Activated naive CD4-positive, alpha-beta T cell treated with anti-CD3 and anti-CD28 coated beads, Interleukin-2, amount 10 ng/mL, durations not matched to agents 7 days and 5 days (primary cell): ENCODE measurements around the gene AQP2.
"Not testable (repeated sequence)": the region's sequence is repeated elsewhere in the genome, so short reads cannot be mapped to it uniquely, and the experiment has no call there.

Experiments used
- CTCF ChIA-PET: fragments of 350-600 bp; sonication (Branson Sonifier 250); formaldehyde crosslinking; loops from one replicate; lab custom pipeline; 2021; ENCODE audit warnings: antibody characterized with exemption; lab: Charles Lee
- DNase-seq: peaks from one replicate; pipeline ENCODE4 v3.0.0-alpha.2; 2020
- H3K27ac Mint-ChIP-seq: one replicate; pipeline ENCODE4 v1.8.0; 2021; ENCODE audit warnings: mild to moderate bottlenecking, moderate library complexity, mixed read lengths
- H3K27me3 Mint-ChIP-seq: one replicate; pipeline ENCODE4 v1.8.0; 2021; ENCODE audit warnings: mild to moderate bottlenecking, mixed read lengths
- H3K36me3 Mint-ChIP-seq: one replicate; pipeline ENCODE4 v1.8.0; 2021; ENCODE audit warnings: mixed read lengths
- H3K4me1 Mint-ChIP-seq: one replicate; pipeline ENCODE4 v1.8.0; 2021; ENCODE audit warnings: mixed read lengths
- H3K4me3 Mint-ChIP-seq: one replicate; pipeline ENCODE4 v1.8.0; 2021; ENCODE audit warnings: mild to moderate bottlenecking, moderate library complexity, mixed read lengths
- H3K9me3 Mint-ChIP-seq: one replicate; pipeline ENCODE4 v1.8.0; 2021; ENCODE audit warnings: mixed read lengths

AQP2 gene

DNA sequence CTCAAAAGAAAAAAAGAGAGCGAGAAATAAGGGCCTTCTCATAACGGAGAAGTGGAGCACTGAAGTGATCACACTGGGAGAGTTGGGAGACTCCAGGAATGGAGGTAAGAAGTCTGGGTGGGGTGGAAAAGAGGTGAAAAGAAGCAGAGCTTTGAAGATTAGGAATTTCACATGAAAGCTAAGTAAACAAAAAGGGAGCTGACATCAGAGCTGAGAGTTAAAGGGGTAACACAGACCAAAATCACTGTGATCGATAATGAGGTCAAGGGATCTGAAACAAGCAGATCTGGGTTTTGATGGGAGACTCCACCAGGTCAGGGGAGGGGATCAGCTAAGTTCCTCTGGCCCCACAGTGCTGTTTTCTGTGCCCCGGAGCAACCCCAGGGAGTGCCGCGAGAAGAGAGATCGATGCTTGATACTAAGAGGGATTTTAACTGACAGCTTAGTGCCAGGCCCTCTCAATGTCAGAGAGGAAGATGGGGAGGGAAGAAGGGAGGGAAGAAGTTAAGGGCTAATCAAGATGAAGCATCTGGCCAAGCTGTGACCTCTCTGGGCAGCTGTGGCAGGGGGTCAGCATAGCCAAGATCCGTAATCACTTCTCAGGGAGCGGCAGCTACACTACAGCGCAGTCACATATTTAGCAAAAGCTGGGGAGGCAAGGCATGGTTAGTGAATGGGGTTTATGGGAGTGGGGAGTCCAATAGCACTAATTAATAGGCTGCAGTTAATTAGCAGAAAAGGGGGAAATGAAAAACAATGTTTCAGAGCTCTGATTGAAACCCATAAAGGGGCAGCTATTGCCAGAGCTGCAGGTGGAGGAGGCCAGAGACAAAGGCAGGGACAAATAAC, 30.2 kb downstream of the AQP2 start:
- peaks cover 5% of the 10 kb centered on the region for H3K36me3 Mint-ChIP-seq
- H3K9me3 Mint-ChIP-seq, result no peaks in the 10 kb centered on the region
- no peak overlapping the region for H3K27ac Mint-ChIP-seq

DNA sequence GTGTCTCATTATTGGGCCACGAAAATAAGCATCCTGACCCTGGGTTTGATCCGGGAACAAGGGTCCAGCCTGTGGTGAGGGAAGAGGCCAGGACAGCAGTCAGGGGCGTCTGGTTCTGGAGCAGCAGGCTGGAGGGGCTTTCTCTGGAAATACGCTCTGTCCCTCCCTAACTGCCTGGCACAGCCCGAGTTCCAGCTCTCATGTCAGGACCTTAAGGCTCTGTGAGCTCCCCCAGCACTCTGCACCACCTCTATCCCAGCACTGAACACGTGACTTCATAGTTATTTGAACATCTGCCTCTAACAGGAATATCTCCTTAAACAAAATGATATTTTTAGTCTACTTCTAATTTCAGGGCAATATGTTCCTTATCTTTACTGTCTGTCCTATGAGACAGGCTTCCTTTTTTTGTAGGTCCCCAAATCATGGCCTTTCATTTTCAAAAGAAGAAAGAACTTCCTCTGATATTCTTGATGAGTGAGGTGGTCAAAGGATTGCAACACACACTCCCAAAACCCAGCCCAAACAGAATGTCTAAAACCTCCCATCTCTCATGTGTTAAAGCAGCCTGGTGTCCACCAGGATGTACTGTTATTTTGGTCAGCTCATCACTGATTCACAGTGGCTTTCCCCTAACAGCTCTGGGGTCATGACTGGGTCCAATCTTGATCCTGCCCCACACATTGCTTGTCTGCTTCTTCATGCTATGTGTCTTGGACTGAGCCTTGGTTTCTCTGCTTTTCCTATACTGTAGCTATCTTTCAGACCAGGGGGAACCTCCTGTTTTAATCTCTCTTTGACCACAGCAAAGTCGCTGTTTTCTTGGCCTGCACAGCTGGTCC, 31.9 kb downstream of the AQP2 start:
- no peaks in the 10 kb centered on the region for H3K4me1 Mint-ChIP-seq
- H3K27ac Mint-ChIP-seq, result no peak overlapping the region
- DNase-seq, result no peak
- H3K9me3 Mint-ChIP-seq, result no peaks in the 10 kb centered on the region
- H3K36me3 Mint-ChIP-seq, result peaks cover 12% of the 10 kb centered on the region
- no peaks in the 10 kb centered on the region for H3K27me3 Mint-ChIP-seq
- no peak overlapping the region for H3K4me3 Mint-ChIP-seq
- CTCF ChIA-PET, result interaction anchor here (0.6 to 6.9 kb wide), 4 partner anchors 9 to 73 kb away, joined by 3 to 67 read pairs (median 4); no protein-coding TSS in a partner anchor

More for the DNA sequence above, 30.2 kb downstream of the AQP2 start:
- H3K27me3 Mint-ChIP-seq, result no peaks in the 10 kb centered on the region
- DNase-seq, result peak; percentile 11
- no peaks in the 10 kb centered on the region for H3K4me1 Mint-ChIP-seq
- no peak overlapping the region for H3K4me3 Mint-ChIP-seq
- CTCF ChIA-PET, result interaction anchor here (0.9 to 6.9 kb wide), 5 partner anchors 13 to 87 kb away, joined by 3 to 67 read pairs (median 3); no protein-coding TSS in a partner anchor

- peaks cover 26% of the 10 kb centered on the region for H3K36me3 Mint-ChIP-seq
- CTCF ChIA-PET, result interaction anchor here (0.9 to 6.9 kb wide), 3 partner anchors 16 to 87 kb away, joined by 3 to 67 read pairs (median 3); no protein-coding TSS in a partner anchor
- no peaks in the 10 kb centered on the region for H3K9me3 Mint-ChIP-seq
- no peak for DNase-seq
- H3K27ac Mint-ChIP-seq, result no peak overlapping the region
- H3K27me3 Mint-ChIP-seq, result no peaks in the 10 kb centered on the region
- no peaks in the 10 kb centered on the region for H3K4me1 Mint-ChIP-seq
- H3K4me3 Mint-ChIP-seq, result no peak overlapping the region
Measured at GRCh38 chr12:49983892-49984291, 33.4 kb downstream of the AQP2 start.

- CTCF ChIA-PET, result interaction anchor here (0.9 to 6.9 kb wide), 5 partner anchors 17 to 118 kb away, joined by 3 to 67 read pairs (median 4); no protein-coding TSS in a partner anchor
- no peak overlapping the region for H3K27ac Mint-ChIP-seq
- no peaks in the 10 kb centered on the region for H3K4me1 Mint-ChIP-seq
Measured at GRCh38 chr12:49984476-49985359, 34.2 kb downstream of the AQP2 start.

DNA sequence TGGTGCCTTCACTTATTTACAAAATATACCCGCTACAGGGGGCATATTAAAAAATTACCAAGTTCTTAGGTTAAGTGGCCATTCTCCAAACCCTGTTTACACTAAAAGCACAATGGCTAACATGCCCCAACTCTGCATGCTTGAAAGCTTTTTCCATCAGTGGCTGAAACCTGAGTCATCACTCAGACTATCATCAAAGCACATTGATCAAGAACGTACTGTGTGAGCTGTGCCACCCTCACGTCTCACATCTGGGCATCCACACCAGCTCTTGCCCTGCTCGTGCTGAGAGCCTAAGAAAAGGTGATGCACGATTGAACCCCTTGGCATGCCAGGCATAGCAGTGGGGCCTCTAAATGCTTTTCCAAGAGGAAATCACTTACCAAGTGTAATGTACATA, 35.4 kb downstream of the AQP2 start:
- Mint-ChIP-seq H3K4me1 (no peaks in the 10 kb centered on the region), H3K9me3 (no peaks in the 10 kb centered on the region), H3K27me3 (no peaks in the 10 kb centered on the region), H3K4me3 (no peak overlapping the region), H3K27ac (no peak overlapping the region), H3K36me3 (peaks cover 42% of the 10 kb centered on the region)
- no peak for DNase-seq
- CTCF ChIA-PET, result interaction anchor here (0.6 to 2.1 kb wide), 4 partner anchors 19 to 120 kb away, joined by 3 to 5 read pairs (median 4); no protein-coding TSS in a partner anchor

More at GRCh38 chr12:49984476-49985359, 34.2 kb downstream of the AQP2 start:
- H3K4me3 Mint-ChIP-seq, result no peak overlapping the region
- no peaks in the 10 kb centered on the region for H3K9me3 Mint-ChIP-seq
- no peak for DNase-seq
- H3K27me3 Mint-ChIP-seq, result no peaks in the 10 kb centered on the region
- H3K36me3 Mint-ChIP-seq, result peaks cover 32% of the 10 kb centered on the region

DNA sequence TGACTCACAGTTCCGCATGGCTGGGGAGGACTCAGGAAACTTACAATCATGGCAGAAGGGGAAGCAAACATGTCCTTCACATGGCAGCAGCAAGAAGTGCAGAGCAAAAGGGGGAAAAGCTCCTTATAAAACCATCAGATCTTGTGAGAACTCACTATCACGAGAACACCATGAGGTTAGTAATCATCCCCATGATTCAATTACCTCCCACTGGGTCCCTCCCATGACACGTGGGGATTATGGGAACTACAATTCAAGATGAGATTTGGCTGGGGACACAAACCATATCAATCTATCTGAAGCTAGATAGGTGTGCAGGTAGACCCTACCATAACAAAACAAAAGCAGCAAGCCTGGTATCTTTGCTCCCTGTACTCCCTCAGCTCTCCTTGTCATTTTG, 35.9 kb downstream of the AQP2 start:
- not testable (repeated sequence) for H3K27ac Mint-ChIP-seq, H3K4me1 Mint-ChIP-seq, H3K4me3 Mint-ChIP-seq, H3K27me3 Mint-ChIP-seq, DNase-seq, H3K9me3 Mint-ChIP-seq
- peaks cover 42% of the 10 kb centered on the region for H3K36me3 Mint-ChIP-seq
- CTCF ChIA-PET, result interaction anchor here (0.8 to 2.1 kb wide), 4 partner anchors 19 to 120 kb away, joined by 3 to 5 read pairs (median 4); no protein-coding TSS in a partner anchor

DNA sequence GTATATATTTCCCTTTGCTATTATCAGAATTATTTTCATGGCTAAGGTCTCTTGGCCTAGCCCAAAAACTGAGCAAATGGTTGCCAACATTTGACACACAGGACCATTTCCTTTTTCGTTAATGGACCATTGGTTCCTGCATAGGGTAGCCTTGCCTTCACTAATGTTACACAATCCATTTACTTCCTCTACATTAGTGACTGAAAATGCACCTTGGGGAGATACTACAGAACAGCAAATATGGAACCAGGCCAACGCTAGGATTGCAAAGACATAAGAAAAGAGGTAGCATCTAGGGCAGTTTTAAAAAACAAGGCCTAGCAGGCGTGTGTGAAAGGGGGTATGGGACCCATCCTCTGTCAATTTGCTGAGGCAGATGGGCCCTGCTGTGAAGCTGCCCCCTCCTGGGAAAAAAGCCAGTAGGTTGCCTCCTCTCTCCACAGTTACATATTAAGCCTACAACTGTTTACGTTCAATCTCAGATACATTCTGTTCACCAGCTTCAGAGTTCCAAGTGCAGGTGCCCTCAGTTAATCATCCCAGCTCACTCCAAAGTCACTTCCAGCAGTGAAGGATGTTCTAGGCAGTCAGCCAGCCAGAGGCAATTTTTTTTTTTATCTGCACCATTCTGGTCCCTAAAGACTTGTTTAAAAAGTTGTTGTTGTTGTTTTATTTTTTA, 37.2 kb downstream of the AQP2 start:
- DNase-seq, result no peak
- H3K27ac Mint-ChIP-seq, result no peak overlapping the region
- H3K36me3 Mint-ChIP-seq, result peaks cover 52% of the 10 kb centered on the region
- no peaks in the 10 kb centered on the region for H3K27me3 Mint-ChIP-seq
- CTCF ChIA-PET, result interaction anchor here (0.7 kb wide), 1 partner anchor 20 kb away, joined by 3 read pairs; no protein-coding TSS in a partner anchor
- no peak overlapping the region for H3K4me3 Mint-ChIP-seq
- no peaks in the 10 kb centered on the region for H3K4me1 Mint-ChIP-seq
- H3K9me3 Mint-ChIP-seq, result no peaks in the 10 kb centered on the region

GRCh38 chr12:49989400-49989799, 38.9 kb downstream of the AQP2 start:
- CTCF ChIA-PET, result interaction anchor here (0.6 to 1.8 kb wide), 3 partner anchors 22 to 508 kb away, joined by 4 to 6 read pairs (median 5); no protein-coding TSS in a partner anchor

GRCh38 chr12:49990273-49990672, 39.7 kb downstream of the AQP2 start:
- Mint-ChIP-seq H3K36me3 (peaks cover 69% of the 10 kb centered on the region), H3K9me3 (no peaks in the 10 kb centered on the region), H3K27me3 (no peaks in the 10 kb centered on the region), H3K27ac (no peak overlapping the region), H3K4me1 (no peaks in the 10 kb centered on the region), H3K4me3 (no peak overlapping the region)
- no peak for DNase-seq
- CTCF ChIA-PET, result interaction anchor here (1.4 kb wide), 2 partner anchors 35 to 80 kb away, joined by 4 to 5 read pairs; partner anchors contain the start of gene RACGAP1

More at GRCh38 chr12:49989400-49989799, 38.9 kb downstream of the AQP2 start:
- not testable (repeated sequence) for H3K4me1 Mint-ChIP-seq, DNase-seq, H3K27ac Mint-ChIP-seq, H3K27me3 Mint-ChIP-seq, H3K9me3 Mint-ChIP-seq, H3K4me3 Mint-ChIP-seq
- H3K36me3 Mint-ChIP-seq, result peaks cover 62% of the 10 kb centered on the region

- H3K36me3 Mint-ChIP-seq, result peaks cover 55% of the 10 kb centered on the region
- no peaks in the 10 kb centered on the region for H3K9me3 Mint-ChIP-seq
- H3K27ac Mint-ChIP-seq, result no peak overlapping the region
- CTCF ChIA-PET, result interaction anchor here (1.1 kb wide), 1 partner anchor 16 kb away, joined by 4 read pairs; no protein-coding TSS in a partner anchor
- DNase-seq, result no peak
- no peaks in the 10 kb centered on the region for H3K27me3 Mint-ChIP-seq
- H3K4me1 Mint-ChIP-seq, result no peaks in the 10 kb centered on the region
- no peak overlapping the region for H3K4me3 Mint-ChIP-seq
Measured at GRCh38 chr12:49998453-49998852, 47.9 kb downstream of the AQP2 start.

- no peaks in the 10 kb centered on the region for H3K27me3 Mint-ChIP-seq
- no peak for DNase-seq
- no peaks in the 10 kb centered on the region for H3K4me1 Mint-ChIP-seq
- H3K4me3 Mint-ChIP-seq, result no peak overlapping the region
- no peaks in the 10 kb centered on the region for H3K9me3 Mint-ChIP-seq
- peaks cover 64% of the 10 kb centered on the region for H3K36me3 Mint-ChIP-seq
- no peak overlapping the region for H3K27ac Mint-ChIP-seq
- CTCF ChIA-PET, result interaction anchor here (1.8 kb wide), 1 partner anchor 34 kb away, joined by 6 read pairs; no protein-coding TSS in a partner anchor
Measured at GRCh38 chr12:50003595-50003994, 53.1 kb downstream of the AQP2 start.

- no peaks in the 10 kb centered on the region for H3K4me1 Mint-ChIP-seq
- no peak overlapping the region for H3K4me3 Mint-ChIP-seq
- H3K9me3 Mint-ChIP-seq, result no peaks in the 10 kb centered on the region
- CTCF ChIA-PET, result interaction anchor here (0.7 to 1.4 kb wide), 4 partner anchors 9 to 66 kb away, joined by 3 to 6 read pairs (median 4); no protein-coding TSS in a partner anchor
- H3K27me3 Mint-ChIP-seq, result no peaks in the 10 kb centered on the region
- DNase-seq, result no peak
- H3K27ac Mint-ChIP-seq, result no peak overlapping the region
- H3K36me3 Mint-ChIP-seq, result peaks cover 60% of the 10 kb centered on the region
Measured at GRCh38 chr12:50004696-50005095, 54.2 kb downstream of the AQP2 start.
